Measurements from ENCODE around the gene DCDC2. TPM values are rescaled to one million over a fixed set of nuclear protein-coding genes. Genes with fewer than 3 reads are reported as not detected.

The DCDC2 gene
- total RNA-seq, 1 experiment from 2014 or later: 5.6 TPM

DNA sequence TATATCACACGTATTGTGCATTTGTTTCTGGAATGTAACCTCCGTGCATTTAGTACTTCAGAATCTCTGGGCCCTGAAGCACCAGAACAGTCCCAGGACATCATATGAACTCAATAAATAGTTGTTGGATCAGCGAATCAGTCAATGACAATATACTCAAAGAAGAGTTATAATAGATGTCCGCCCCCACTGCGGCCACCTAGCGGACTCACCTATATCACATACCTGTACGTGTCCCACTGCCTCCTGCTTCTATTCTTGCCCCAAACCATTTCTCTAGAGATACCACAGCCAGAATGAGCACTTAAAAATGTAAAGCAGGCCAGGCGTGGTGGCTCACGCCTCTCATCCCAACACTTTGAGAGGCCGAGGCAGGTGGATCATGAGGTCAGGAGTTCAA, 73.9 kb downstream of the DCDC2 start:
- peak overlapping the region; percentile 64; the same call in 1 of the 2 replicates for H3K4me2 ChIP-seq
- POLR2A ChIA-PET (ENCODE audit: unreplicated experiment): interaction anchor here (0.6 kb wide), 1 partner anchor 24 kb away, joined by 10 read pairs; no protein-coding TSS in a partner anchor
- DNase-seq: no peak

DNA sequence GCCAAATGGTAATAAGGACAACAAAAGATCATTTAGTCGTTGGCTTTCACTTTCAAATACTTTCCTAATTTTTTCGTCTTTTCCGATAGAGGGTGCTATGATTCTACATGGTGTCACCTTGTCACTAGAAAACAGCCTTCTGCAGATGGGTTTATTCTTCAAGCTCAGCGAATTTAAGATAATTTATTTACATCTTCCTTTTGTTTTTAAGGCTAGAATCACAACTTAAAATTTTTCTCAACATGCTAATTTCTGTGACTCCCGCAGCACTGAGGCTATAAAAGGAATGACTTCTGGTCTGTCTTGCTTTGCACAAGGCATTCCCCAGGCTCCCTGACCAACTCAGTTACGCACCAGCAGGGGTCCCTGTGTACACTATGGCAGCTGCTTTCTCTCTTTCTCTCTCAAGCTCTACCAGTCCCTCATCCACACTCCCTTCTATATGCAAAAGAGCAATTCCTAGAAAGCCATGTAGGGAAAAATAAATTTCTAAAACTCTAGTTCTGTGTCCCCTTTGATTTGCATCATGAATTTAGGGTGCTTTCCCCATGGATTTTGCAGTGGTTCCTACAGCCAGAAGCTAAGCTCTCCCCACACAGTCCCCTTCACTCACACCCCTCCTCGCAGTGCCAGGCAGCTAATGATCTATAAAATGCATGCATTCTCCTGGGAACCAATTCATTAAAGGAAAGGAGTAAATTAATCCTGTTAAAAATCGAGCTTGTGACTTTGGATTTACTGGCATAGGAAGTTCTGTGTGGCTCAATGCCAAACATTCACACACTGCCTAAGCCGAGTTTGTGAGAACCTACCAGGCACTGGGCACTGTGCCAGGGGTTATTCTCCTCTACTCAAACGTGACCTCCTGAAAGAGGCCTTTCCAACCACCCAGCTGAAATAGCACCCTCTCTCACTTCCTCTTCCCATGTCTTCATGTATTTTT, 74.5 kb downstream of the DCDC2 start:
- BruUV-seq (replicated peaks): no TSS peak
- TF ChIP-seq, protein P1, sequence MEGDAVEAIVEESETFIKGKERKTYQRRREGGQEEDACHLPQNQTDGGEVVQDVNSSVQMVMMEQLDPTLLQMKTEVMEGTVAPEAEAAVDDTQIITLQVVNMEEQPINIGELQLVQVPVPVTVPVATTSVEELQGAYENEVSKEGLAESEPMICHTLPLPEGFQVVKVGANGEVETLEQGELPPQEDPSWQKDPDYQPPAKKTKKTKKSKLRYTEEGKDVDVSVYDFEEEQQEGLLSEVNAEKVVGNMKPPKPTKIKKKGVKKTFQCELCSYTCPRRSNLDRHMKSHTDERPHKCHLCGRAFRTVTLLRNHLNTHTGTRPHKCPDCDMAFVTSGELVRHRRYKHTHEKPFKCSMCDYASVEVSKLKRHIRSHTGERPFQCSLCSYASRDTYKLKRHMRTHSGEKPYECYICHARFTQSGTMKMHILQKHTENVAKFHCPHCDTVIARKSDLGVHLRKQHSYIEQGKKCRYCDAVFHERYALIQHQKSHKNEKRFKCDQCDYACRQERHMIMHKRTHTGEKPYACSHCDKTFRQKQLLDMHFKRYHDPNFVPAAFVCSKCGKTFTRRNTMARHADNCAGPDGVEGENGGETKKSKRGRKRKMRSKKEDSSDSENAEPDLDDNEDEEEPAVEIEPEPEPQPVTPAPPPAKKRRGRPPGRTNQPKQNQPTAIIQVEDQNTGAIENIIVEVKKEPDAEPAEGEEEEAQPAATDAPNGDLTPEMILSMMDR (conservative IDR thresholded peaks at IDR 0.05): peak; percentile 89
- no peak for TF ChIP-seq EZH2 (IDR thresholded peaks at IDR 0.05; ENCODE audit: low read depth)

More for the DNA sequence above, 73.9 kb downstream of the DCDC2 start:
- Histone ChIP-seq H2AFZ (no peak overlapping the region), H3K9me2 (ENCODE audit: insufficient read depth) (no peaks in the 10 kb centered on the region), H3K27ac (no peak overlapping the region), H3K27me3 (ENCODE audit: insufficient read depth, low read depth) (no peaks in the 10 kb centered on the region), H3K4me1 (replicated peaks; ENCODE audit: insufficient read depth) (peaks cover 6% of the 10 kb centered on the region), H3F3A (ENCODE audit: insufficient read depth, low read depth) (no peaks in the 10 kb centered on the region), H3K9me3 (ENCODE audit: insufficient read depth, low read depth) (no peaks in the 10 kb centered on the region), H4K20me1 (ENCODE audit: insufficient read depth) (no peaks in the 10 kb centered on the region), H3K36me3 (ENCODE audit: low read depth) (no peaks in the 10 kb centered on the region), H3K4me3 (no peak overlapping the region), H3K79me2 (ENCODE audit: low read depth) (no peaks in the 10 kb centered on the region)
- CTCF ChIA-PET: interaction anchor here (0.9 to 2.1 kb wide), 8 partner anchors 18 to 239 kb away, joined by 3 to 62 read pairs (median 5); no protein-coding TSS in a partner anchor
- BruUV-seq (replicated peaks): no TSS peak
- TF ChIP-seq, protein P1 (conservative IDR thresholded peaks at IDR 0.05): no peak
- no peak for TF ChIP-seq EZH2 (IDR thresholded peaks at IDR 0.05; ENCODE audit: low read depth)
- intact Hi-C loops (cut with micrococcal nuclease; ENCODE audit: unreplicated experiment): loop anchor here (5.0 kb wide), 2 partner anchors 238 to 788 kb away; no protein-coding TSS in a partner anchor

GRCh38 chr6:24274441-24275083, 83.3 kb downstream of the DCDC2 start:
- POLR2A ChIA-PET (ENCODE audit: unreplicated experiment): no interaction called here
- DNase-seq: no peak
- H3F3A ChIP-seq (ENCODE audit: insufficient read depth, low read depth): no peaks in the 10 kb centered on the region
- H3K9me3 ChIP-seq (ENCODE audit: insufficient read depth, low read depth): no peaks in the 10 kb centered on the region
- CTCF ChIA-PET: interaction anchor here (0.6 to 1.4 kb wide), 5 partner anchors 18 to 1045 kb away, joined by 3 to 9 read pairs (median 6); no protein-coding TSS in a partner anchor
- TF ChIP-seq EZH2 (IDR thresholded peaks at IDR 0.05; ENCODE audit: low read depth): no peak
- TF ChIP-seq, protein P1 (conservative IDR thresholded peaks at IDR 0.05): peak; percentile 70
- H3K9me2 ChIP-seq (ENCODE audit: insufficient read depth): no peaks in the 10 kb centered on the region
- H2AFZ ChIP-seq: no peak overlapping the region
- no peaks in the 10 kb centered on the region for H3K79me2 ChIP-seq (ENCODE audit: low read depth)
- H3K4me3 ChIP-seq: no peak overlapping the region
- intact Hi-C loops (cut with micrococcal nuclease; ENCODE audit: unreplicated experiment): loop anchor here (2.0 kb wide), 1 partner anchor 210 kb away; no protein-coding TSS in a partner anchor
- no peaks in the 10 kb centered on the region for H3K4me1 ChIP-seq (replicated peaks; ENCODE audit: insufficient read depth)
- H4K20me1 ChIP-seq (ENCODE audit: insufficient read depth): no peaks in the 10 kb centered on the region
- no peak overlapping the region for H3K4me2 ChIP-seq
- H3K36me3 ChIP-seq (ENCODE audit: low read depth): no peaks in the 10 kb centered on the region
- no TSS peak for BruUV-seq (replicated peaks)
- no peaks in the 10 kb centered on the region for H3K27me3 ChIP-seq (ENCODE audit: insufficient read depth, low read depth)
- H3K27ac ChIP-seq: no peak overlapping the region

More for the DNA sequence above, 74.5 kb downstream of the DCDC2 start:
- Histone ChIP-seq H3K4me1 (replicated peaks; ENCODE audit: insufficient read depth) (peaks cover 6% of the 10 kb centered on the region), H3K27ac (no peak overlapping the region), H3K4me2 (peak overlapping the region; percentile 64), H3F3A (ENCODE audit: insufficient read depth, low read depth) (no peaks in the 10 kb centered on the region), H3K9me3 (ENCODE audit: insufficient read depth, low read depth) (no peaks in the 10 kb centered on the region), H2AFZ (no peak overlapping the region), H3K27me3 (ENCODE audit: insufficient read depth, low read depth) (no peaks in the 10 kb centered on the region), H3K36me3 (ENCODE audit: low read depth) (no peaks in the 10 kb centered on the region), H3K79me2 (ENCODE audit: low read depth) (no peaks in the 10 kb centered on the region), H3K9me2 (ENCODE audit: insufficient read depth) (no peaks in the 10 kb centered on the region), H4K20me1 (ENCODE audit: insufficient read depth) (no peaks in the 10 kb centered on the region), H3K4me3 (peak overlapping the region; percentile 6; the same call in 1 of the 2 replicates)
- intact Hi-C loops (cut with micrococcal nuclease; ENCODE audit: unreplicated experiment): loop anchor here (1.0 to 5.0 kb wide), 6 partner anchors 49 to 789 kb away; no protein-coding TSS in a partner anchor
- ChIA-PET POLR2A (ENCODE audit: unreplicated experiment) (interaction anchor here (0.6 to 1.0 kb wide), 4 partner anchors 25 to 130 kb away, joined by 4 to 10 read pairs (median 4); partner anchors contain the start of gene MRS2), CTCF (interaction anchor here (0.6 to 2.1 kb wide), 13 partner anchors 14 to 297 kb away, joined by 3 to 62 read pairs (median 3); no protein-coding TSS in a partner anchor)
- DNase-seq: peak; percentile 71 to 80
